Middle frontal gyrus (tissue), 1 donor: Measurements from ENCODE around the gene CDC14A.
"Not testable (repeated sequence)": the region's sequence is repeated elsewhere in the genome, so short reads cannot be mapped to it uniquely, and the experiment has no call there.

Experiments used
- DNase-seq: peaks from one replicate; pipeline ENCODE4 v3.0.0-alpha.2; 2015; ENCODE audit warnings: low spot score; ENCODE audit errors: extremely low spot score

Gene CDC14A

DNA sequence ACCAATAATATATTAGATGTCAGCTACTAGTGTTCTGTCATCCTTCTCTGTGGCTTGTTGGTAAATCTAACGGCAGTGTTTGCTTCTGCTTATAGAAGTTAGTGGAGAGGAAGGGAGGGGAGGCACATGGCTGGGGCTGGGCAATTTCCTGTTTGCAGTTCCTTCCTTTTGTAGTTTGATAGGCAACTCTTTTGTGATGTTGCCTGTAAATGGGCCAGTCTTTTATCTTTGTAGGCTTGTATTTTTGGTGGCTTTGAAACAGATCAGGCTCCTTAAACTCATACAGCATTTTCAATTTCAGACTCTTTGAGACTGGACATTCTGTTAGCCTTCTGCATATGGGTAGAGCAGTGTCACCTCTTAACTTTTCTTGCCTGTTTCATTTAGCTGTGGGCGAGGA is 48.1 kb downstream of the CDC14A start:
- no peak for DNase-seq

DNA sequence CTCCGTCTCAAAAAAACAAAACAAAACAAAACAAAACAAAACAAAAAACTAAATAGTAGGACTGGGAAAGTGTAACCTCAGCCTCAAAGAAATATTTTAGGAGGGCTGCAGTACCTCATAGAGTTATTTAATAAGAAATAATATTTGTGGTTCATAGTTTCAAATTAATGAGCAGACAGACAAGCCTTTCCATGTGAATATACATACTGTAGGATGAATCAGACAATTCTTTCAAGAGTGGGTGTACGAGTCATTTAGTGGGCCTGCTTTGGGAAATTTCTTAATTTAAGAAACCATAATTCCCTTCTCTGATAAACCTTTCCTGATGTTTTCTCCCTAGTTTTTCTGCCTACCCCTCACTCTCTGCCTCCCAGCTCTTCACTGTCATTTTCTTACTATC is 52.5 kb downstream of the CDC14A start:
- no peak for DNase-seq

DNA sequence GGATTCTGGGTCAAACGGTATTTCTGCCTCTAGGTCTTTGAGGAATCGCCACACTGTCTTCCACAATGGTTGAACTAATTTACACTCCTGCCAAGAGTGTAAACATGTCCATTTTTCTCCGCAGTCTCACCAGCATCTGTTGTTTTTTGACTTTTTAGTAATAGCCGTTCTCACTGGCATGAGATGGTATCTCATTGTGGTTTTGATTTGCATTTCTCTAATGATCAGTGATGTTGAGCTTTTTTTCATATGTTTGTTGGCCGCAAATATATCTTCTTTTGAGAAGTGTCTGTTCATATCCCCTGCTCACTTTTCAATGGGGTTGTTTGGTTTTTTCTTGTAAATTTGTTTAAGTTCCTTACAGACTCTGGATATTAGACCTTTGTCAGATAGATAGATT is 53.6 kb downstream of the CDC14A start:
- DNase-seq, result not testable (repeated sequence)

DNA sequence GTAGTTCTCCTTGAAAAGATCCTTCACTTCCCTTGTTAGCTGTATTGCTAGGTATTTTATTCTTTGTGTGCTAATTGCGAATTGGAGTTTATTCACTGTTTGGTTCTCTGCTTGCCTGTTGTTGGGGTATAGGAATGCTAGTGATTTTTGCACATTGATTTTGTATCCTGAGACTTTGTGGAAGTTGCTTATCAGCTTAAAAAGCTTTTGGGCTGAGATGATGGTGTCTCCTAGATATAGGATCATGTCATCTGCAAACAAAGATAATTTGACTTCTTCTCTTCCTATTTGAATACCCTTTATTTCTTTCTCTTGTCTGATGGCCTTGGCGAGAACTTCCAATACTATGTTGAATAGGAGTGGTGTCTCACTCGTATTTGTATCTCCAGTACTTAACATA is 55.1 kb downstream of the CDC14A start:
- DNase-seq, result not testable (repeated sequence)

DNA sequence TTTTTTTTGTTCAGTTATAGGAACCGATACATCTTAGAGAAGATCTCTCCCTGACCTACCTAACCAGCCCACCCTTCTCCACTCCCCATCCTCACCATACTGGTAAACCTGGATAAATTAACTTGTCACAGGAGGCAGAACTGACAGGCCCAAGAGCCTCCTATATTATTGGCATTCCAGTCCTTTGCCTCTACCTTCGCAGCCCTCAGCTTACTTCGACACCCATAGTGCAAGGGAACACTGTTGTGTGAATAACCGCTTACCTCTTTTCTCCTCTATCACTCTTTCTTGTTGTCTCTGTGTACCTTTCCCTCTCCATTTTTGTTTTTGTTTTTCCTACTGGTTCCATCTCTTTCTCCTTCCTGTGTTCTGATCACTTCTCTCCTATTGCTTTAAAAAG is 58.7 kb downstream of the CDC14A start:
- DNase-seq, result no peak

DNA sequence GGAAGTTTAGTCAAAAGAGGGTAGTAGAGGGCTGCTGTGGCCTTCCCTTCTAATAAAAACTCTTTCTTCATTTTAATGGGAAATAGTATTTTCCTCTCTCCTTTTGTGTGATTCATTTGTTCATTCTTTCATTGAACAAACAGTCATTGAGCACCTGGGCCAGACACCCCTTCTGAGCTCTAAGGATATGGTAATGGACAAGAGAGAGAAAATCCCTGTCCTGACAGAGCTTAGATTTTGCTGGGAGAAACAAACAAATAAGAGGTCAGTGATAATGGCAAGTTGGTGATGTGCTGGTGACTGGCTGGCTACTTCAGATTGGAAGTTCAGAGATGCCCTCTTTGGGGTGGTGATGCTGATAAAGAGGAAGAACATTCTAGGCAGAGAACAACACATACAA is 59.3 kb downstream of the CDC14A start:
- DNase-seq, result no peak

DNA sequence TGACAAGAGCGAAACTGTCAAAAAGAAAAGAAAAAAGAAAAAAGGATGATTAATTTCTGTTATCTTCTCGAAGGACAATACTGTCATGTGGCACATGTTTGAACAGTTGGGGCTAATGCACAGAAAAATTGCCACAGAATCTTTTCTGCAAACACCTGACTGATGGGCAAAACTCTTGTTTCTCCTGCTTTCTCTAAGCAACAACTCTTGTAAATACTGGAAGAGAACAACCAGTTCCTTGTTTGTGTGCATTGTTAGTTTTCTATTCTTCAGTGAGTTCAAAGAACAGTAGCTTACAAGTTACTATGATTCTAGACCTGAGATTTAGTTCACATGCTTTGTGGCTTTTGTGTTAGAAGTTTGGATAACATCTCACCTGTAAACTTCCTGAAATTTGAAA is 60.7 kb downstream of the CDC14A start:
- DNase-seq, result no peak

DNA sequence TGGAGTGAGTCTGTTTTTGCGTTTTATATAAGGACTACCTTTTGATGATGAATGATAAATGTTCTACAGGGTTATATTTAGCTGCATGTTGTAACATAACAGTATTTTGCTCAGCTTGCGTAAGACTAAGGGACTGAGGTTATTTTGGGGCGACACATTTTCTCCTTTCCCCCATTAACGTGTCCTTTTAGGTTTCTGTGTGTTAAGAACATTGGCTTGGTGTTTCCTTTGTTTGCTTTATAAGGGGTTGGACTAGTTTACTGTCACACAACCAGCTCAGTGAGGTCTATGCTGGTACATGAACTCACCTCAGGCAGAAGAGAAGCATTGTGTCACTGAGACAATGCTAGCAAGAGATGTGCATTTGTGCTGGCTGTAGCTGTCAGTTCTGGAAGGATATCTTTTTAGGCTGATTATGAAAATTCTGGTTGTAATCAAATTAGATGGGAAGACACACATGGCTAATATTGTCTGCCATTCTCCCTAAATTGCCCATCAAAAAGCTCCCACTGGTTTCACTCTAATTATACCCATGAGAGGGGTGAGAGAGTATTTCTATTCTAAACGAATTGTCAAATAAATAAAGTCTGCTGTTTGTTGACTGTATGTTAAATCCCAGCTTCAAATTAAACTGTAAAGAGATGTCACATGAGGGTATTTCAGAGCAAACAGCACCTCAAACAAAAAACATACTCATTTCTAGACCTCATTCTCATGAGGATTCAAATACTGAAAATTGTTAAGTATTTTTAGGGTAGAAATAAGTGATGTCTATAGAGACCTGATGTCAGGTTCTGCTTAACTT is 62.6 kb downstream of the CDC14A start:
- DNase-seq, result no peak

DNA sequence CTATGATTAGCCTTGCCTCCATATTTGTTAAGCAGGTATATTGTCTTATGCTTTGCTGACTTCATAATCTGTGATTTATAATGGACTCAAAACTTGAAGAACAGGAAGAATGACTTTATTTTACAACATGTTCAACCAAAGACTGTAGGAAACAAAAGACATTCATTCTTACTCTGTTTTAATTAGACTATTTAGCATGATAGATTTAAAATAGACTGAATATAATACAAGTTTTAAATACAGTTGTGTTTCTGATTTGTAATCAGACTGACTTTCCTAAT is 63.1 kb downstream of the CDC14A start:
- DNase-seq, result no peak

DNA sequence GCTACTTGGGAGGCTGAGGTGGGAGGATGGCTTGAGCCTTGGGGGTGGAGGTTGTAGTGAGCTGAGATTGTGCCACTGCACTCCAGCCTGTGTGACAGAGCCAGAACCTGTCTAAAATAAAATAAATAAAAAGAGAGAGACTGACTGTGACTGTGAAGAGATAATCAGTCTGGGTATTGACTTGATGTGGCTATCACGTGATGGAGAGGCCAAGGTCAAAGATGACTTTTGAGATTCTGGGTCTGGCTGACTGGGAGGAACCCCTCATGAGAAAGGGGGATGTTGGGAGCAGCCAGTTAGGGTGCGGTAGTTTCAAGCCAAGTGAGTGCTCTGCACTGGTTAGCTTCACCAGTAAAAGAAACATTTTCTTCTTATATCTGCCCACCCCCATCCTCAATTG is 66.8 kb downstream of the CDC14A start:
- no peak for DNase-seq

DNA sequence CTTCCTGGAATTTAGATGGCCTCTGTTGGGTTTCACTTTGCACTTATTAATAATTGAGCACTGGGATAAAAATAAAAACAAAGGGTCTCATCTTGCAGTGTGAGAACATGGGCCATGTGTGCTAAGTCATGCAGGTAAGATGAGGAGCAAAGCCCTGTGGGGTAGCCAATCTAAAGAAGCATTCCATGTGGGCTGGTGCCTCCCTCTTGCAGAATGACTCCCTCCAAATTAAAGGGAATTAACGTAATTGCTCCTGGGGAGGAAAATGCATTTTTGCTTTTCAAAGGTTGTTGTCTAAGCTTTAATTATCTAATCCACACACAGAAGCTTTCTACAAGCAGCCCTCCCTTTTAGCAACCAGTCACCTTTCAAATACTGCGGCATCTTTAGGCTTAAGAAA is 69.8 kb downstream of the CDC14A start:
- no peak for DNase-seq

DNA sequence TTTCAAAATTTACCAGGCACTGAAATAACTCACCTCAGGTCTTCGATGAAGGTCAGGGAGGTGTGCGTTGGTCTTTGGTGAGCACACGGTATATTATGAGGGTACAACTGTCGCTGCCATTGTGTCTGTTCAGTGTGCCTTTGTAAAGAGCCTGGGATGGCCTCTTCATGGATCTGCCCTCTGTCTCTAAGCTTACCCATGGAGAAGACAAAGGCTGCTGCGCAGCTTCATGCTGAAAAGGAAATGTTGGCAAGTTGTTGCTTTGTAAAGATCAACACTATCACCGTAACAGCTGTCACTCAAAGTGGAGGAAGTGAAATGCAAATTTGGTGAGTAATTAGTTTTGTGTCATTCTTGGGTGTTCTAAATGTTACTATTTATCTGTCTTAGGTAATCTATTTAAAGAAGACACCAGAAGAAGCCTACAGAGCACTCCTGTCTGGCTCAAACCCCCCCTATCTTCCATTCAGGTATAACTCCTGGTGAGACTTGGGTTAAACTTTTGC is 71.6 kb downstream of the CDC14A start:
- no peak for DNase-seq

DNA sequence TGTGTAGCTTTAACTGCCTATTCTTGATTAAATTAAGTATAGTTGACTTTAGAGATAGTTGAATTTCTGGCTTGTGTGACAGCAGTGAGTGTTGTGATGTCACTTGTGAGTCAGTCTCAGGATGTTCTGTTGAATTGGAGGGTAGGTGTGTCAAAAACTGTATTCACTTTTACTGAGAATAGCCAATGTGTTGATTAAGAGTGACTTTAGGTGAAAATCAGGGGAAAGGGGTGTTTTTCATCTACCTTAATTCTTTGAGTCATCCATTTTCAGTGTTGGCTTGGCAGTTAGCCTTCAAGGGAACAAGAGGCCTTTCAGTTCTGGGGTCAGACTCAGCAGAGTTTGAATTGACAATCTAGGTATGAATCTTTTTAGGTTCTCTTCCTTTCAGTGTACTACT is 75.9 kb downstream of the CDC14A start:
- no peak for DNase-seq

DNA sequence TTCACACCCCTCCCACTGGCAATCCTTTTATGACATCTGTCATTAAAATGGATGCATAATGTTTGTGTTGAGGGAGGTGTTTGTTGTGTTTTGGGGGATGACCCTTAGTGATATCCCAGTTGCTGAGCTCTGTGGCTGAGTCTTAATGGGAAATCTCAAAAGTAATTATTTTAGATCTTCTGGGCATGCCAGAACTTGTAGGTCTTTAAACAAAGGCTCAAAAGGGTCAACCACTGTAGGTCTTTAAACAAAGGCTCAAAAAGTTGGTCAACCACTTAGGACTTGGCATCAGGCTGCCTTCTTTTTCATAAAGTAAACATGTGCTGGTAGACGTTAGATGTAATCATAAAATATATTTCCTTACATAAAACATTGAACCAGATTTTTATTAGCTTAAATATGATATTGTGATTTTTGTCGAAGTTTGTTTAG is 78.0 kb downstream of the CDC14A start:
- no peak for DNase-seq

DNA sequence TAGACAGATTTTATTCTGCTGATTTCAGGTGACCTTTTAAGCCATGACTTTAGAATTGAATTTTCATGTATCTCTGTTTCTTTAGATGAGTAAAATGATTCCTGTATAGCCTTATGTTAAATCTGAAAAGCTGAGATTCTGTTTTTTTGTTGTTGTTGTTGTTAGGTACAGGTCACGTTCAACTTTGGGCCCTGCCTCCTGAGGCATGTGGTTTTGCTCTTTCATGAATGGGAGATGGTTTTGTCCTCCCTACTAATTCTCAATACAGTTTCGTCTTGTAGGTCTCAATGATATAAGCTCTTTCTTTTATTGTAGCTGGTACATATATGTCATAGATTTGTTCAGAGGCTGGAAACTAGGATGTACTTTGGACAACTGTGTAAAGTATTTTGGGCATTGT is 79.6 kb downstream of the CDC14A start:
- no peak for DNase-seq

DNA sequence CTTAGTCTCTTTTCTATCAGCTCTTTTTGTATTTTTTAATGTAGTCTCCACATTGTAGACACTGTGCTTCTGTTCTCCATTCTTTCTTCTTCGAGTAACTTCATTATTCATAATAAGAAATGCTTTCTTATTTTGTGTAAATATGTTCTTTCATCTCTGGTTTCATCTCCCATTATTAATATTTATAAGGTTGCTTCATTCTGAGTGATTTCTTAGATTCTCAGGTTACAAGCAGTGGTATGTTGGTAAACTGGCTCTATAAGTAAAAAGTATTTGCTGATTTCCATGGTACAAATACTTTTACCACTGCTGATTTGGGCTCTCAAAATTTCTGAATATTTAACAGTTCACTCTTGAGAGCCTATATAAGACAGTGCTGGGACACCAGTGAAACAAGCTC is 81.3 kb downstream of the CDC14A start:
- DNase-seq, result no peak

DNA sequence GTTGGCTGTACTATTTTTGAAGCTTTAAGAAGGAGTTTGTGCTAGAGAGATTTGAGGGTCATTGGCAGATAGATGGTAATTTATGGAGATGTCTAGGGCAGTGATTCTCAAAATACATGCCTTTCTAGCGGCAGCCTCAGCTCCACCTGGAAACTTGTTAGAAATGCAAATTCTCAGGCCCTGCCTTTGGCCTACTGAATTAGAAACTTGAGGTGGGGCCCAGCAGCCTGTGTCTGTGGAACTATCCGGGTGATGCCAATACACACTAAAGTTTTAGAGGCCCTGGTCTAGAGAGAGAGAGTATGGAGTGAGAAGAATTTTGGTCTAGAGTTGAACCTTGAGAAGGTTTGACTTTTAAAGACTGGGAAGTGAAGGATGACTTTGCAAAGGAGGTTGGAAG is 82.5 kb downstream of the CDC14A start:
- no peak for DNase-seq

DNA sequence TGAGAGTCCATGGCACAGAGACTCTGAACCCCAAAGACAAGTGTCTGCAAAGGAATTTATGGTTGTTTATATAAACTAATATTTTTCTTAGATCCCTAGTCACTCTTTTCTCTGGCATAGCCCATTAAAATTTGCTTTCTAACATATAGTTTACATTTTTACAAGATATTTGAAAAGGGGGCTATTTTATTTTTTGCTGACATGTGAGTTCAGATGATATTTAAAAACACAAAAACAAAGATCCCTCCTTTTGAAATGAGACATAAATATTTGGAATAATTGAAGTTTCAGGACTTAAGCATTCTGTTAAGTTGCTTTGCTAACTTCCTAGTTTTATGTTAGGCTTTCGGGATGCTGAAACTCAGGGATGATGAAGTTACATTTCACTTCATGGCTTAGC is 86.1 kb downstream of the CDC14A start:
- no peak for DNase-seq

DNA sequence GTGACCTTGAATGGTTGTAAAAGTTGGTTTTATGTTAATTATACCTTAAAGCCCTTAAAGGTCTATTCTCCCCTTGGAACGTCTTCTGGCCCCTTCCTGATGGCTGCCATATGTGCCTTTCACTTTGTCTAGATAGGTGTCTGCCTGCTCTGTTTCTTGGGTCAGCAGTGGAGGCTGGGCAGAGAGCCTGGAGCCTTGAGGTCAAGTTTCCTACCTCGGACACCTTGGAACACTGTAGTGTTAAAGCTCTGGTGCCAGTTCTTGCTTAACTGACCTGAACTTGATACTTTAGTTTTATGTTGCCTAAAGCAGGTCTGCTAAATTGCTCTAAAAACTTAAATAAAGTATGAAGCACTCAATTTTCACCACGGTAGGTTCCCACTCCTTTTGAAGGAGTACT is 86.5 kb downstream of the CDC14A start:
- DNase-seq, result no peak

DNA sequence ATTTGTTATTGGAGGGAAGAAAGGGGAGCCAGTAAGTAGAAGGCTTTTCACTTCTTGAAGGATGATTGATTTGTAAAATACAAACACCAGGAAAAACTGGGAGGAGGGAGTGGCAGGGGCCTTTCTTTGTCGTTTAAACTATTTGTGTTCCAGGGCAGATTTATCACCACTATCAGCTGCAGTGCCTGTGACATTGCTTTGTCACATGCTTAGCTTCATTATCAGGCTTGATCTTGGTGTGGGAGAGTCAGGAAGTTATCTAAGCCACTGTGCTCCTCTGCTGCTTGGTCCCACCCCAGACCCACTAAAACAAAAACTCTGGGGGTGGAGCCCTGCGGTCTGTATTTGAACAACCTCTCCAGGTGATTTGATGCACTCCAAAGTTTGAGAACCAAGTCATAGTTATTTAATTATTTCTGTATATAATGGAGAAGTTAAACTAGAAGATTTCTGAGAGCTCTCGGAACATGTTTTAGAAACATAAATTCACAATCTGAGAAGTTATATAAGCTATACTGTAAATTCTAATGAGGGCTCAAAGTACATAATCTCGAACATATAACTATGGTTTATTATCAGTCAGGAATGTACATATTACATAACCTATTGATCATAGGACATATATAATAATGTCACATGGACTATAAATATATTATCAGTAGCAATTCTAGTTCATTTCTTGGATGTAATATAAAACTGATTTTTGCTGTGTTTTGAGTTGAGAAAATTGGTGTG is 87.9 kb downstream of the CDC14A start:
- no peak for DNase-seq

DNA sequence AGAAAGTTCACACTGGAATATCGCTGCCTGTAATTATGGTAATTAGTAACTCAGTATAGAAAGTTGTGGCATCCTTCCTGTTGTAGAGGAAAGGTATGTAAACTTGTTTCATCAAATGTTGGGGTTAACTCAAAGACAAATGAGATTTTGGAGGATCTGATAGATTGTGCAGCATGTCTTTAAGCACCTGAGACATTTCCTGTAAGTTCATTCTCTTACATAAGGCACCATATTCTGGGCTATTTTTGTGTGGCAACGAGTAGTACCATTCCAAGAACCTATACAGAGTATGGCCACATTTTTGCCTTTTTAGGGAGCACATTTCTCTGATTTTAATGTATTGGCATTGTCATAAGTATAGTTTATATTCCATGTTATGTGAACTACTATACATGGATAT is 88.8 kb downstream of the CDC14A start:
- DNase-seq, result no peak

DNA sequence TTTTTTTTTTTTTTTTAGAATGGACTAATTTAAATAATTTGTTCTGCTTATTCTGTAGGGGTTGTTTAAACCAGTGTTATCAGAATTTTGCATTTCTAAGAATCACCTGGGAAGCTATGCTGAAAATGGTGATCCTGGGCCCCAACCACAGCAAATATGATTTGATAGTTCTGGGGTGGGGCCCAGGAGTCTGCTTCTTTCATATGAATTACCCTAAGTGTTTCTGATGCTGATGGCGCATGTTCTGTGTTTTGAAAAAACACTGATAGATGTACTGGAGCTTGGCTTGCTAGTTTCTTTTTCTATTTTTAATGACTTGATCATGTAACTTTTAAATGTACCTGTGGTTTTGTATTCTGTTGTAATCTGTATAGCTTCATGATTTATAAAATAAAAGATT is 89.3 kb downstream of the CDC14A start:
- no peak for DNase-seq
